Sciatic nerve (tissue), 2 donors: Measurements from ENCODE around the gene CD302. TPM values are rescaled to one million over a fixed set of nuclear protein-coding genes. Genes with fewer than 3 reads are reported as not detected.
A peak's percentile ranks its signal among the peaks of the same experiment; 100 is the strongest.
"Not testable (repeated sequence)": the region's sequence is repeated elsewhere in the genome, so short reads cannot be mapped to it uniquely, and the experiment has no call there.

ENCODE experiments used
- ATAC-seq: fragments of 200-7000 bp; cut with Tn5 transposase; one replicate; pipeline ENCODE4 v1.9.1; 2020; ENCODE audit warnings: mild to moderate bottlenecking, moderate library complexity
- DNase-seq: peaks from one replicate; pipeline ENCODE4 v3.0.0-alpha.2; 2020; ENCODE audit warnings: low spot score
- intact Hi-C: fragments of 100-400 bp; cut with DNase I; formaldehyde crosslinking; loops from one replicate; pipeline ENCODE4 v1.14.2; 2022
- total RNA-seq: library from RNA; stranded (reverse); fragmentation: NEBNext Ultra II Directional; extraction: Animal tissue kit (Norgen Biotek cat#: 25700); gene quantifications from one replicate; pipeline ENCODE4 v1.2.1, GENCODE V29; 2021
- donor health status: DM: no; HTN: no; CAD: no.
- donor health status: DM: no; HTN: no; CAD: no.

CD302 gene
- total RNA-seq, 1 donor from 2014 or later, result 47.1 TPM

DNA sequence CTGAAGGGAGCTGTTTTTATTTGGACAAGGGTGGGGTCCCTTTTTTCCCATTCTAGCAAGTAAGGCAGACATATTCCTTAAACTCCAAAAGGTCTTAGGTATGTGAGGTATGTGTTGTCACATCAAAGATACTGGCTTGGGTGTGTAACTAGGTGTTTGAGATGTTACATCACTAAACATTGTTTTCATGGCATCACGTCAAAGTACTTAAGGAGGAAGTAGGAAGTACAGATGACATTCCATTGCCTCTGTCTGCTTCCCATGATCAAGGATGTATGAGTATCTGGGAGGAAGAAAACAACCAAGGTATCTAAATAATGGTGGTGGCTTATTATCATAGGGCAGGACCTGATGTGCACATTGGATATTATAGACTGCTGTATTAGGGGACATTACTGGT is 39.3 kb downstream of the CD302 start:
- intact Hi-C loops, result no loop called here
- DNase-seq, result no peak
- no peak for ATAC-seq

DNA sequence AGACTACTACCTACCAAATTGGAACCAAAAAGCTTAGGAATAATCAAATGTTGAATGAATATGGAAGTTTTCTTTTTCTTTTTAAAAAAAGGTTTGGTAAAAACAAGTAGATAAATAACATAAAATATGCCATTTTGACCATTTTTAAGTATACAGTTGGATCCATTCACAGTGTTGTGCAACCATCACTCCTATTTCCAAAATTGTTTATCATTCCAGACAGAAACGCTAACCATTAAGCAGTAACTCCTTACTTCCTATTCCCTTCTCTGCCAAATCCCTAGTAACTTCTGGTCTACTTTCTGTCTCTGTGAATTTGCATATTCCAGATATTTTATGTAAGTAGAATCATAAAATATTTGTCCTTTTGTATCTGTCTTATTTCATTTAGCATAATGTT is 39.8 kb downstream of the CD302 start:
- intact Hi-C loops, result no loop called here
- no peak for ATAC-seq
- no peak for DNase-seq

DNA sequence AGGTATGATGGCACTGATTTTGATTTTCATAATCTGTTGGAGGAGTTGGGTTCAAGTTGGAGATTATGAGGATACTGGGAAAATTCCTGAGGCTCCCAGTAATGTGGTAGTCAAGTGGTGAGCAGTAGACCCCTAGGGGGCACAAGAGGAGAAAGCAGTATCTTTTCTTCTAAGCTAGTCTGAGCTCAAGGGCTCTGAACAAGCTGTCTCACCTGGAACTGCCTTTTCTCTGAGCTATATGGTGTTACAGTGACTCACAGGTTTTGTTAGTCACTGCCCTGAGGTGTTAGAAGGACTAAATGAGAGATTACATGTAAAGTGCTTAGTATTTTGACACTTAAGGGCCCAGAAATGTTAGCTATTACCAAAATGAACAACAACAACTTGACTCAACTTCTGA is 42.2 kb downstream of the CD302 start:
- intact Hi-C loops, result no loop called here
- ATAC-seq, result no peak
- no peak for DNase-seq

DNA sequence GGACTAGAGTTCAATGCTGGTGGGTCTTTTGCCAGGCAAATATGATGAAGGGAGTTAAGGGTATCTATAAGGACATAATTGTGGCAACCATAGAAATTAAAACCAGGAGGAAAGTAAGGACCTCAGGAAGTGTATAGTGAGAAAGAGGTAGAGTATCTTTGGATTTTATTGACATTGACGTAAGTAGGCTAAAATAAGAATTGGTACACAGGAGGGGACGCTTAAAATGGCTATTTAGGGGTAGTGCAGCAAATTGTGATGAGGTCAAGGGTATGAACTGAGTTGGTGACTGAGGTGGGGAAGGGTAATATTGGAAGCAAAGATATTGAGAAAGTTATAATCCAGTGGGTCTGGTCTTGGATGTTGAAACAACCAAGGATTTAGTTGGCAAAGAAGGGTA is 43.0 kb downstream of the CD302 start:
- intact Hi-C loops, result no loop called here
- ATAC-seq (no peak), DNase-seq (no peak)

DNA sequence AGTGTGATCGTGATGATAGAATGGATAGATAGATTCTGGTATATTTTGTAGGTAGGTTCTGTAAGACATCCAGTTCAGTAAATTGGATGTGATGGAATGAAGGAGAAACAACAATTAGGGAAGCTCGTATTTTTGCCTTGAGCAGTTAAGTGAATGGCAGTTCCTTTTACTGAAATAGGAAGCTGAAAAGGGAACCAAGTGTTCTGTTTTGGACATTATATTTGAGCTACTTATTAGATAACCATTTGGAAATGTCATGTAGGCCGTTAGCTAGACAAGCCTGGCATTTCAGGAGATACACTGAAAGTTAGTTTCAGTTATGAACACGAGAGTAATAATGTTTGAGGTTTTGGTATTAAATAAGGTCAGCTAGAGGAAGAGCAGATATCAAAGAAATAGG is 44.2 kb downstream of the CD302 start:
- ATAC-seq (peak; percentile 15), DNase-seq (no peak)
- intact Hi-C loops, result no loop called here

DNA sequence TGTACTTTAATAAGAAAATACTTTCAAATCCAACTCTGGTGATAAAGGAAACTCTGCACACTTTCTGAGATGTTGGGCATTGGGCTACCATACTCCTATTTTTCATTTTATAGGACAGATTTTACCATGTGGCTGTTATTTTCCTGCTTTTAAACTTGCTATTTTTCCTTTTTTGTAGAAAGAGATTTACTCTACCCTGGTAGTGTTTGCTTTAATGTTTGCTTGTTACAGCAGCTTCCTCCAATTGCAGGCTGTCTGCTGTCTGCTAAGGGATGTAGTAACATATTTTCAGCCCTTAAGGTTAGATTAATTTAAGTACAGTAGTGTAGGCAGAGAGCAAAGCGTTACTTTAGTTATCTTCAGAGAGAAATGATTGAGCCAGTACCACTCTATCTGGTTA is 47.1 kb downstream of the CD302 start:
- intact Hi-C loops, result no loop called here
- no peak for DNase-seq
- ATAC-seq, result no peak

DNA sequence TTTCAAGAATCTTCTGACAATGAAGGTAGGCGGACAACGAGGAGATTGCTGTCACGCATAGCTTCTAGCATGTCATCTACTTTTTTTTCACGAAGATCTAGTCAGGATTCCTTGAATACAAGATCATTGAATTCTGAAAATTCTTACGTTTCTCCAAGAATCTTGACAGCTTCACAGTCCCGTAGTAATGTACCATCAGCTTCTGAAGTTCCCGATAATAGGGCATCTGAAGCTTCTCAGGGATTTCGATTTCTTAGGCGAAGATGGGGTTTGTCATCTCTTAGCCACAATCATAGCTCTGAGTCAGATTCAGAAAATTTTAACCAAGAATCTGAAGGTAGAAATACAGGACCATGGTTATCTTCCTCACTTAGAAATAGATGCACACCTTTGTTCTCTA is 49.9 kb downstream of the CD302 start:
- intact Hi-C loops, result no loop called here
- ATAC-seq, result no peak
- no peak for DNase-seq

DNA sequence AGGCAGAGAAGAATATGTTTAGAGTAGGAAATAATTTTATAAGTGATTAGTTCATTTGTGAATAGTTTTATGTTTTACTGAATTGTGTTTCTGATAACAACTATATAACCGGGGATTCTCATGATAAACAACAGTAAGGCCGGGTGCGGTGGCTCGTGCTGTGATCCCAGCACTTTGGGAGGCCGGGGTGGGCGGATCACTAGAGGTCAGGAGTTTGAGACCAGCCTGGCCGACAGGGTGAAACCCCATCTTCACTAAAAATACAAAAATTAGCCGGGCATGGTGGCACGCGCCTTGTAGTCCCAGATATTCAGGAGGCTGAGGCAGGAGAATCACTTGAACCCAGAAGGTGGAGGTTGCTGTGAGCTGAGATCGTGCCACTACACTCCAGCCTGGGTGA is 52.8 kb downstream of the CD302 start:
- ATAC-seq, DNase-seq, intact Hi-C loops: not testable (repeated sequence)

DNA sequence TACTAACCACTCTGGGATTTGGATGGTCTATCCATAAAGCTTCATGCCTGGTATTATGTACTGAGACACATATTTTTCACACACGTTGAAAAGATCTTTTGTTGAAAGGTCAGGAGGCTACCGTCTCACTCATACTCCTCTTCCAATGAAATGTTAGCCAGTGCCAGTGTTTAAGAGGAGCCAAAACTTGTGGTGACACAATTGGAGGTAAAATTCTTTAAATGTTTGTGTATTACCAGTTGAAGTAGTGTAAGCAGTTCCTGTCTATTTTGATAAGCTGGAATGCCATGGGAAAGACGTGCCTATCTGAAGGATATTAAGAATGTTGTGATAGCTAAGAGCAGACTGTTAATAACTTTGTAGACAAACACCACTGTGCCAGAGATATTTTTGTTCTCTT is 53.6 kb downstream of the CD302 start:
- ATAC-seq (no peak), DNase-seq (no peak)
- intact Hi-C loops, result no loop called here

DNA sequence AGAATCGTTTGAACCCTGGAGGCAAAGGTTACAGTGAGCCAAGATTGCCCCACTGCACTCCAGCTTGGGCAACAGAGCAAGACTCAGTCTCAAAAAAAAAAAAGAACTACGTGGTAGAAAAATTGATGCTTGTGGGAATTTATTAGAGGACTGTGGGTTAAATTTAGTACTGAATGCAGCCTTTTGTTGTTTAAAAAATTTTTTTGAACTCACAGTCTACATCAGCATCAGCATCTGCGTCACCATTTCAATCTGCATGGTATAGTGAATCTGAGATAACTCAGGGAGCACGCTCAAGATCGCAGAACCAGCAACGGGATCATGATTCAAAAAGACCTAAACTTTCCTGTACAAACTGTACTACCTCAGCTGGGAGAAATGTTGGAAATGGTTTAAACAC is 55.2 kb downstream of the CD302 start:
- ATAC-seq, result no peak
- no peak for DNase-seq
- intact Hi-C loops, result no loop called here

DNA sequence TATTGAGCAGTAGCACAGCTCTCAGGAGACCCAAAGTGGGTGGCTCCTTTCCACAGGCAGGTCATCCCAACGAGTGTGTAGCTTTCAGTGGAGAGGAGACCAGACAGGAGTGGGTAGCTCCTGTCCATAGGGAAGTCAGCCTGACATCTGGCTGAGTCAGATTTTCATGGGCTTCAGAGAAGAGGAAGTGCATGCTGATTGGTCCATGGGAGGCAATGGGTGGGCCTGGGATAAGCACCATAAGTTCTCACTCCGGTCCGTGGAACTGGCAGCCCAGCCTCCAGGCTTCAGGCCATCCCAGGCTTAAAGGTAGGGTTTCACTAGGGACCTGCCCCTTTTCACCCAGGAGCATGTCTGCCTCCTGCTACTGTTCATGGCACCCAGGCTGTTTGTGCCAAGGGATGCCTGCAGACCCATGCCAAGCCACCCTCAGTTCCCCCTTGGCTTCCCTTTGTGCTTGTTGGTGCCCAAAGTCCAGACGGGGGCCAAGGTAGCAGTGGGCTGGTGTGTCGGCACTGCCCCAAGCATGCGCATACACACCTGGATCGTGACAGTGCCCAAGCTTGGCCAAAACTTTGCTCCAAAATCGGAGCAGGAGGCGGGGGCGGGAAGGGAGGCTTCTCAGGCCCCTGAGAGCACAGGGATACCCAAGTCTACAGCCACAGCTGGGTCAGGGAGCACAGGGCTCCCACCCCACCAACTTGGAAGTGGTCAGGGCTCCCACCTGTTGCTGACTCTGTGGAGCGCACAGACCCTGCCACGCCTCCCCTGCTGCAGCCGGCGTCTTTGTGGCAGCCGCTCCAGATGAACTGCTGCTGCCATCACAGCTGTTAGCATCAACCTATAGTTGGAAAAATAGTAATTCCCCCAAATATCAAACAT is 59.3 kb downstream of the CD302 start:
- ATAC-seq, result peak; percentile 42
- intact Hi-C loops, result no loop called here

DNA sequence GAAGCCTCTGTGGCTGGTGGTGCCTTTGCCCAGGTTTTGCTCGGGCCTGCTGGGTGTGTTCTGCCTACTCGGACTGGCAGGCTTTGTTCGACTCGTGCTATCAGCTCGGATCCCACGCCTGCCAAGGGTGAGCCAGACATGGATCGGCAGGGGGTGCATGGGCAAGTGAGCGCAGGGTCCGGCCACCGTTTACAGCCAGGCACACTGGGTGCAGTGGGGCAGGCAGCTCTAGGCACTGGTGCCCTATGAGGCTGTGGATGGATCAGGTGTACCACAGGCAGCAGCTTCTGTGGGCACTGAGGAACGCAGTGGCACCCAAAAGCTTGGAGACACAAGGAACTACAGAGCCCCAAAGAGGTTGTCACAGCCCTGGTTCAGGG is 60.1 kb downstream of the CD302 start:
- DNase-seq, result no peak
- ATAC-seq, result peak; percentile 53
- intact Hi-C loops, result no loop called here

More for the DNA sequence above, 59.3 kb downstream of the CD302 start:
- no peak for DNase-seq

DNA sequence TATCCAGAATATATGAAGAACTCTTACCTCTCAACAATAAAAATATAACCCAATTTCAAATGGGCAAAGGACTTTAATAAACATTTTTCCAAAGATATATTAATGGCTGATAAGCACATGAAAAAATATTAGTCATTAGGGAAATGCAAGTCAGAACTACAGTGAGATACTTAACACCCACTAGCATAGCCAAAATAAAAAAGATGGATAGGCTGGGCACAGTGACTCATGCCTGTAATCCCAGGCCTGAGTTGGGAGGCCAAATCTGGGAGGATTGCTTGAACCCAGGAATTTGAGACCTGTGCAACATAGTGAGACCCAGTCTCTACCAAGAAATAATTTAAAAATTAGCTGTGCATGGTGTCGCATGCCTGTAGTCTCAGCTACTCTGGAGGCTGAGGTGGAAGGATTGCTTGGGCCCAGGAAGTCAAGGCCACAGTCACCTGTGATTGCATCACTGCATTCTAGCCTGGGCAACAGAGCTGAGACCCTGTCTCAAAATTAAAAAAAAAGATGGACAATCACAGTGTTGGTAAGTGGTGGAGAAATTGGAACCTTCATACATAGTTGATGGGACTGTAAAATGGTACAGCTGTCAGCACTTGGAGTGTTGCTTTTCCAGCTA is 60.6 kb downstream of the CD302 start:
- DNase-seq (no peak), ATAC-seq (no peak)
- intact Hi-C loops, result no loop called here

DNA sequence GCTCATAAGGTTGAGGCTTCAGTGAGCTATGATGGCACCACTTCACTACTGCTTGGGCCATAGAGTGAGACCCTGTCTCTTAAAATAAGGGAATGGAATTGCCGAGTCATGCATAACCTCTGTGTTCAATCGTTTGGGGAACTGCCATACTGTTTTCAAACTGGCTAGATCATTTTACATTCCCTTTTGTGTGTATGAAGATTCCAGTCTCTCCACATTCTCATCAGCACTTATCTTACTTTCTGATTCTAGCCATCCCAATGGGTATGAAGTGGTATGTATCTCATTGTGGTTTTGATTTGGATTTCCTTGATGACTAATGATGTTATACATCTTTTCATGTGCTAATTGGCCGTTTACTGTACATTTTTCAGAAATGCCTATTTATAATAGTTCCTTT is 62.0 kb downstream of the CD302 start:
- intact Hi-C loops, result no loop called here
- ATAC-seq (no peak), DNase-seq (no peak)

DNA sequence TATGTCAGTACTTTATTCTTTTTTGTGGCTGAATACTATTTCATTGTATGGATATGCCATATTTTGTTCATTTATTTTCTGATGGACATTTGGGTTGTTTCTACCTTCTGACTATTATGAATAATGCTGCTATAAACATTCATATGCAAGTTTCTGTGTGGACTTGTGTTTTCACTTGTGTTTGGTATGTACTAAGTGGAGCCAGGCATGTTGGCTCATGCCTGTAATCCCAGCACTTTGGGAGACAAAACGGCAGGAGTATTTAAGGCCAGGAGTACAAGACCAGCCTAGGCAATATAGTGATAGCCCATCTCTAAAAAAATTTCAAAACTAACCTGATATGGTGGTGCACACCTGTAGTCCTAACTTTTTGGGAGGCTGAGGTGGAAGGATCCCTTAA is 62.4 kb downstream of the CD302 start:
- no peak for ATAC-seq
- no peak for DNase-seq
- intact Hi-C loops, result no loop called here

DNA sequence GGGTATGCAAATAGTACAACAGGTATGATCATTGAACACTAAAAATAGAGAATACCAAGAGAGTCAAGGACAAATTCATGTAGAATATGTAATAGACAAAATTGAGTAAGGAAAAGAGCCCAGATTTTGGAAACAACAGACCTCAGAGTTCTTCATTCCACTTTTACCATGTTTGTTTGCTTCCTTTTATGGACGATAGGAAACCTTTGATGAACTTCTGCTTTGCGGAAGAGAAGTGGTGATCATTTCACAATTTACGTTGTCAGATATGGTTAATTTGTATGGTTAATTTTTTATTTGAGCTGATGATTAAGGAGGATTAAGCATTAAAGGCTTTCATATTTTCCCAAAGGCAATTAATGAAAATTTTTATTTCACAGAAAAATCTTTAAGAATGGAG is 69.4 kb downstream of the CD302 start:
- DNase-seq, result no peak
- intact Hi-C loops, result no loop called here
- no peak for ATAC-seq

DNA sequence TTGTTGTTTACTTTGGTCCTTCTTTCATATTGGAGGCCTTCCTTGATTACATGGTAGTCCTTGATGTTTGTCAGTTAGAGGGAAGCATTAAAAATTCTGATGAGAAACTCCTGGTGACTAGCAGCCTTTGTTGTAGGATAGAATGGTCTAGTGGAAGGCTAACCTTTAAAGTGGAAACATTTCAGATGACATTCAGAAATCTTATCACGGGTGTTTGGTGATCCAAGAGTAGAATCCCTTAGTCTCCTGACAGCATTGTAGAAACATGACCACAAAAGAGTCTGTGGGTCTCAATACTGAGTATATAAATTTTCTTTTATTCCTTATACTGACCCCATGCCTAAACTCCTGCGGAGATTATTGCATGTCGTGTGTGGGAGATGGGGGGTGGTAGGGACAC is 72.3 kb downstream of the CD302 start:
- intact Hi-C loops, result no loop called here
- ATAC-seq (no peak), DNase-seq (no peak)

DNA sequence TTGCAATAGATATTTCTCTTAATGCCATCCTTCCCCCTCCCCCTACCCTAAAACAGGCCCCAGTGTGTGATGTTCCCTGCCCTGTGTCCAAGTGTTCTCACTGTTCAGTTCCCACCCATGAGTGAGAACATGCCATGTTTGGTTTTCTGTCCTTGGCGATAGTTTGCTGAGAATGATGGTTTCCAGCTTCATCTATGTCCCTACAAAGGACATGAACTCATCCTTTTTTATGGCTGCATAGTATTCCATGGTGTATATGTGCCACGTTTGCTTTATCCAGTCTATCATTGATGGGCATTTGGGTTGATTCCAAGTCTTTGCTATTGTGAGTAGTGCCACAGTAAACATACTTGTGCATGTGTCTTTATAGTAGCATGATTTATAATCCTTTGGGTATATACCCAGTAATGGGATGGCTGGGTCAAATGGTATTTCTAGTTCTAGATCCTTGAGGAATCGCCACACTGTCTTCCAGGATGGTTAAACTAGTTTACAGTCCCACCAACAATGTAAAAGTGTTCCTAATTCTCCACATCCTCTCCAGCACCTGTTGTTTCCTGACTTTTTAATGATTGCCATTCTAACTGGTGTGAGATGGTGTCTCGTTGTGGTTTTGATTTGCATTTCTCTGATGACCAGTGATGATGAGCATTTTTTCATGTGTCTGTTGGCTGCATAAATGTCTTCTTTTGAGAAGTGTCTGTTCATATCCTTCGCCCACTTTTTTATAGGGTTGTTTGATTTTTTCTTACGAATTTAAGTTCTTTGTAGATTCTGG is 73.0 kb downstream of the CD302 start:
- intact Hi-C loops, DNase-seq, ATAC-seq: not testable (repeated sequence)

DNA sequence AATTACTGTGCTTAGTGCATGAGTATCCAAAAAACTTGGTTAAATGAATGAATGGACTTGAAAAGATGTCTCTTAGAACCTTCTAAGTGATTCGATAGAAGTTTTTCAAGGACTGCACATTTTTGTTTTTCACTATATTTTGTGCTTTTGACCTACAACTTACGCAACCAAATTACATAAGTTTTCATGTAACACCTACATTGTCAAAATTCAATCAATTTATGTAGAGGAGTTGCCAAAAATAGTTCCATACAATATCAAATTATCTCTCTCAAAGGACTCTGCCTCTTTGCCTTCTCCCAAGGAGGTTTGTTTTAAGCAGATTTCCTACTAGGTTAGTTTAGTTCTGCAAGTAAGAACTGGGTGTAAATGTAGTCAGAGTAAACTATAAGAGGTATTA is 75.4 kb downstream of the CD302 start:
- no peak for DNase-seq
- ATAC-seq, result no peak
- intact Hi-C loops, result no loop called here

DNA sequence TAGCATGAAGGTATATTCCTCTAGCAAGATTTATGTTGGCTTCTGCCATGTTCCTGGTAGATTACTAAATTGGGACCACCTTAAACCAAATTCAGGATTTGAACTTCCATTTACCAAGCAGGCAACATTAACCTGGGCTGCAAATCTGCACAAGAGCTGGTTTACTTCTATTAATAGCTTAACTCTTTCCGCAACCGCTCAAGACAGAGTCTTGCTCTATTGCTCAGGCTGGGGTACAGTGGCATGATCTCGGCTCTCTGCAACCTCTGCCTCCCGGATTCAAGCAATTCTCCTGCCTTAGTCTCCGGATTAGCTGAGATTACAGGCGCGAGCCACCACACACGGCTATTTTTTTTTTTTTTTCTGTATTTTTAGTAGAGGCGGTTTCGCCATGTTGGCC is 77.3 kb downstream of the CD302 start:
- ATAC-seq (no peak), DNase-seq (no peak)
- intact Hi-C loops, result no loop called here
